ENCODE data around the gene RGS17.
A peak's percentile ranks its signal among the peaks of the same experiment; 100 is the strongest.

Gene RGS17

GRCh38 chr6:152982904-152983636, 148.0 kb downstream of the RGS17 start, which contains the start of gene FBXO5:
TSS of gene FBXO5 (minus strand) at chr6:152983041. CDS start at chr6:152982959, 82 bp downstream.
- no peak for TF ChIP-seq CTCF (IDR thresholded peaks at IDR 0.05; ENCODE audit: low read depth, low read length, missing control alignments)
- DNase-seq (ENCODE audit: extremely low read depth, low read depth) = peak; percentile 85
- peak within 1 kb of the TSS; percentile 94 for H3K4me3 ChIP-seq (replicated peaks; ENCODE audit: low read depth, low read length)

- DNase-seq (ENCODE audit: extremely low read depth, low read depth) = no peak
- H3K4me3 ChIP-seq (replicated peaks; ENCODE audit: low read depth, low read length) = peak overlapping the region; percentile 94
- TF ChIP-seq CTCF (IDR thresholded peaks at IDR 0.05; ENCODE audit: low read depth, low read length, missing control alignments) = no peak
These were observed 148.8 kb downstream of the RGS17 start for GRCh38 chr6:152981989-152982903.

- peak overlapping the region; percentile 94 for H3K4me3 ChIP-seq (replicated peaks; ENCODE audit: low read depth, low read length)
- no peak for DNase-seq (ENCODE audit: extremely low read depth, low read depth)
- no peak for TF ChIP-seq CTCF (IDR thresholded peaks at IDR 0.05; ENCODE audit: low read depth, low read length, missing control alignments)
These were observed 149.9 kb downstream of the RGS17 start for GRCh38 chr6:152981219-152981618.

- peak overlapping the region; percentile 94 for H3K4me3 ChIP-seq (replicated peaks; ENCODE audit: low read depth, low read length)
- no peak for DNase-seq (ENCODE audit: extremely low read depth, low read depth)
- TF ChIP-seq CTCF (IDR thresholded peaks at IDR 0.05; ENCODE audit: low read depth, low read length, missing control alignments) = no peak
These were observed 150.4 kb downstream of the RGS17 start for GRCh38 chr6:152980656-152981055.

GRCh38 chr6:152979116-152979515, 152.0 kb downstream of the RGS17 start:
- no peak for DNase-seq (ENCODE audit: extremely low read depth, low read depth)
- TF ChIP-seq CTCF (IDR thresholded peaks at IDR 0.05; ENCODE audit: low read depth, low read length, missing control alignments) = no peak
- H3K4me3 ChIP-seq (replicated peaks; ENCODE audit: low read depth, low read length) = peak overlapping the region; percentile 94

GRCh38 chr6:152978058-152978457, 153.0 kb downstream of the RGS17 start:
- TF ChIP-seq CTCF (IDR thresholded peaks at IDR 0.05; ENCODE audit: low read depth, low read length, missing control alignments) = no peak
- no peak overlapping the region for H3K4me3 ChIP-seq (replicated peaks; ENCODE audit: low read depth, low read length)
- DNase-seq (ENCODE audit: extremely low read depth, low read depth) = no peak

Measured in HFF-Myc (cell line).